GM19397 (cell line): Measurements from ENCODE around the gene FOXP1.
"Not testable (repeated sequence)": the region's sequence is repeated elsewhere in the genome, so short reads cannot be mapped to it uniquely, and the experiment has no call there.

ENCODE experiments used
- ATAC-seq: cut with Tn5 transposase; IDR thresholded peaks from one replicate; pipeline ENCODE4 v1.9.1; 2021; ENCODE audit warnings: mild to moderate bottlenecking, moderate library complexity; ENCODE audit not compliant: unreplicated experiment

FOXP1 gene

DNA sequence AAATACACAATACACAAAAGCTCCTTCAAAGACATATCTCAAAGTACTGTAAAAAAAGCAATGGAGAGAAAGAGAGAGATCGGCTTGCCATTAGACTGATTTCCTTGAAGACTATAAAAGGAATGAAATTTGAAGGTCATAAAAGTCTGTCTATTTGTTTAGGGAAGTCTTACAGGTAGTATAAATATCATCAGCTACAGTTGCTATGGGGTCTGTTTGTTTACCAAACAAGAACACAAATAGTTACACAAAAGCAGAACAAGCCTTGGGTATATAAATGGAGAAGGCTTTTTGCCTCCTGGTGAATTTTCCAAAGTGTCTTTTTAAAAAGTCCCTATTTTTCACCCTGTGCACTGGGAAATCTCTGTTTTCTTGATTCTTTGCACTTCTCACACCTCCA lies 552.3 kb downstream of the FOXP1 start:
- ATAC-seq: no peak

DNA sequence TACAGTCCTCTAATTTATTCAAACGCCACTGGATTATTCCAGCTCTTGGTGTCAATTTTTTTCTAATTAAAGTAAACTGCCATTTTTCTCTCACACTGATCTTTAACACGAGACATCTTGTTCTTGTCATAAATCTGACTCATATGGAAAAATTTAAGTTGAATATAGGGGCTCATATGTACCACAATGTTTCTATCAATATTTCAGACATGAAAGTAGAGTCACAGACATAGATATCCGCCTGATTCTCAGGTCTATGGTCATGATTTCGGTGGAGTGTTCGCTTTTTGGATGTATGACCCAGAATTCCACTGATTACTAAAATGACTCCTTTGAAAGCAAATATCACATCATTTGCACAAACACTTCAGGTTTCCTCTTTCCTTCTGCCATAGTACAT lies 552.8 kb downstream of the FOXP1 start:
- no peak for ATAC-seq

DNA sequence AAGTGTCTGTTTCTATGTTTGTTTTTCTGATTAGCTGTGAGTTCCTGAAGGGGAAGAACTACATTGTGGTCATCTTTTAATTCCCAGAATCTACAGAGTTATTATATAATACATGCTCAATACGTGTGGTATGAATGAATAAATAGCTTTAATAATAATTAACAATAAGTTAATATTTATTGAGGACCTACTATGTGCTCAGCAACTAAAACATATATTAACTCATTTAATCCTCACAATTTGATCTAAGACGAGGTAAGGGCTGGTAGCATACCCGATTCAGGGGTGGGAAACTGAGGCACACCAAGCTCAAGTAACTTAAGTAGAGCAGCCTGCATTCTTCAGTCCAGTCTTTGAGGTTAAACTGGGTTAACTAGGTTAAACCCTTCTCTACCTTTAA lies 553.8 kb downstream of the FOXP1 start:
- ATAC-seq: no peak

DNA sequence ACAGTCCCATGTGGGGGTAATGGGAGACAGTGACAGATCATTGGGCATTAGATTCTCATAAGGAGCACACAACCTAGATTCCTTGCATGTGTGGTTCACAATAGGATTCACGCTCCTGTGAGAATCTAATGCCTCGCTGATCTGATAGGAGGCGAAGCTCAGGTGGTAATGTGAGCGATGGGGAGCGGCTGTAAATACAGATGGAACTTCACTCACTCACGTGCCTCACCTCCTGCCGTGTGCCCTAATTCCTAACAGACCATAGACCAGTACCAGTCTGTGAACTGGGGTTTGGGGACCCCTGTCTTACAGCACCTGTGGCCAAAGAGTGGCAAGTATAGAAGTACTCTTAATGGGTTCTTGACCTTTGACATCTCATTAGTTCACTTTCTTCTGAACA lies 554.7 kb downstream of the FOXP1 start:
- no peak for ATAC-seq

DNA sequence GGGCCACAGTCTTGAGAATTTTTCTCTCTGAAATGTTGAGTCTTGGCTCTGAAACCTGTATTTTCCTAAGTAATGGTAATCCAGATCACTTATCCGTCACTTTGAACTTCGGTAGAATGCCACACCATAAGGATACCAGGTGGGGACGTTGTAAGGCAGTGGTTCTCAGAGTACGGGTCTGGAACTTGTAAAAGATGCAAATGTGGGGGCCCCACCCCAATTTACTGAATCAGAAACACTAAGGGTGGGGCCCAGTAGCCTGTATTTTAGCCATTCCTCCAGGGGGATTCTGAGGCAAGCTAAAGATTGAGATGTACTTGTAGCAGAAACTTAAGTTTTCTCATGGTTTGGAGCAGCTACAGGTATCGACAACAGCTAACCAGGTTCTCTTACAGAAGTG lies 555.3 kb downstream of the FOXP1 start:
- no peak for ATAC-seq

DNA sequence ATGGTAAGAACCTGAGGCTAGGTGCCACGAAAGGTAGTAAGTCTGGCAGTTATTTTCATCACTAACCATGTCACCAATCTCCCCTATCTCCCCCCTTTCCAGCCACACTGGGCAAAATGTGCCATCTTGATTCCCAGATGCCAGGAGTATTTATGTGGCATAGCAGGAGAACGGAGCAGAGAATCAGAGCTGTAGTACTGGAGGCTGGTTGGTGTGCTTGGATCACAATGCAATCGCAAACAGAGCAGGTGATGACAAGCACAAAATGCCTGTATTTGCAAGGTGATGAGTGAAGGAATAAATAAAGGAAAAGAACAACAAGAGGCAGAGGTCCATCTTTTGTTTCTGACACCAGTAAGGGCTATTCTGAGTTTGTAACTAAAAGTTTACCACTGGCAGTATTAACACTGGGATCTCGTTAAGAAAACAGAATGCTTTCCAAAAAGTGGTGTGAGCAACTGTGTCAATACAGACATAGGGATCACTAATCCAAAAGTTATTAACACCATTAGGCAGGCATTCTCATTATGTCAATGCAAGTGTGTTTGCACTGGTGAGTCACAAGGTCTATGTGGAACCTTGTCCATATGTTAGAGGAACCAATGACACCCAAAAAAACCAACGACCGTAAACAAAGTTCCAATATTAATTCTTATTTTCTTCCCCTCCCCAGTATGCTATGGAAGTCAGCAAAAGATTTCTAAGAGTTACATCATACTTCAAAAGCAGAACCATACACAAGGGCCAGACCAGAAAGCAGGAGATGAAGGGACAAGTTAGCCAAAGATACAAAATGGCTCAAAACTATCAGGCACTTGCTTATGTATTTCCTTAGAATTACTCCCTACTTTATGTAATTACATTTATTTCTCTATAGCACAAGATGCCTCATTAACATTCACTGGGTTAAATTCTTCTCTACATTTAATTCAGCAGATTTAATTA lies 556.6 kb downstream of the FOXP1 start:
- ATAC-seq: no peak

DNA sequence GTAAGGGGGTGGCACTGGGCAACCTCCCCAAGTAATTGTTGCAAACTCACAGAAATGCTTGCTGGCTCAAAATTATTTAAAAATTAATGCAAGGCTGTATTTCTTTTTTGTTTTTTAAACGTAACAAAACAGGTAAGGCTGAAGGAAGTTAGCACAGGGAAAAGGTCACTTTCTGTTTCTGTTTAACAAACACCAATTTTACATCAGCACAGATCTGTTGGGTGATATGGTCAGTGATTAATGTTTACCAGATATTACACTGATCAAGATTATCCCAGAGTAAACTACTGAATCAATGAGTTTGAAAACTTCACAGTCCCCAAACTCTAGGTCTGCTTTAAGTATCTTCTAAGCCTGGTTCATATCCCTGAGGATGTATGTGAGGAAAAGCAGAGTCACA lies 558.0 kb downstream of the FOXP1 start:
- no peak for ATAC-seq

DNA sequence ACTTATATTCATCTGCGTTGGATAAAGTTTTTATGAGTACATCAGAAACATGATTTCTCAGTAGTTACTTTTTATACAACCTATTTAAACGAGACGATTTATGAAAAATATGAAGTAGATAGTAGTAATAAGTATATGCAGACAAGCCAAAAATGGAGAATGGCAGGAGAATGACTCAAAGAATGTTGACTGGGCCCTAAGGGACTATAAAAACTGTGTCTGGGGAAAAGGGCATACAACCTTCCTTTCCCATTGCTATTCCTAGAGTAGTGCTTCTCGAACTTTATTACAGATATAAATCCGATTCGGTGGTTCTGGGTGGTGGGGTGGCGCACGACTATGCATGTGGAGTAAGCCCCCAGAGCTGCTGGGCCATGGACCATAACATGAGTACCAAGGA lies 558.5 kb downstream of the FOXP1 start:
- no peak for ATAC-seq

DNA sequence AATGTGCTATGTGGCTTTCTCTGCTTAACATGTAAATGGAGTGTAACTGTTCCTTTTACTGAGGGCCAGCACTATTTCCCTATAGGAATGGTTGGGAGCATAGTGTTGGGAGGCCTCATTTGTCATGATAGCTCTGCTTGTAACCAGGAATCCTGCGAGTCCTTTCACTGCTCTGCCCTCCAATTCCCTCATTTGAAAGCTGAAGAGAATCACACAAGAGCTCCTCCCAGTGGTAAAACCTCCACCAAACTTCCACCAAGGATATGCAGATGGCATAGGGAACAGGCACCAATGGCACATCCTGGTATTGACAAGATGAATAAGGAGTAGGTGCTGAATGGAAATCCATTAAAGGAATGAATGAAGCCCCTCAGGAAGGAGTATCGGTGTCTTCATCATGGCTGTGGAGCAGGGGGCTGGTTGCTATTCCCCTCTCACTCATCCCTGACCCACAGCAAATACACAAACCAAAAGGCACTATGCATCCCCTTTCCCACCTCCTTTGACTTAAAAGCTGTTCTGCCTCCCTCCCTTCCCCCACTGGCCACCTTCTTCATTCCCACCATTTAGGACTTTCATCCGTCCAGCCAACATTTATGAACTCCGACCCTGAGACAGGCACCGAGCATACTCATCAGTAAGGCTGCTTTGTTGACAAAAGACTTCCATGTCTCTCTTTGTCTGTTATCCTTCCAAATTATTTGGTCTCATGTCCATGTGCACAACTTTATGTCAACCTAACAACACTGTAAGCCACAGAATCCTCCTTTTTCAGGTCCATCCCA lies 560.8 kb downstream of the FOXP1 start:
- ATAC-seq: no peak

DNA sequence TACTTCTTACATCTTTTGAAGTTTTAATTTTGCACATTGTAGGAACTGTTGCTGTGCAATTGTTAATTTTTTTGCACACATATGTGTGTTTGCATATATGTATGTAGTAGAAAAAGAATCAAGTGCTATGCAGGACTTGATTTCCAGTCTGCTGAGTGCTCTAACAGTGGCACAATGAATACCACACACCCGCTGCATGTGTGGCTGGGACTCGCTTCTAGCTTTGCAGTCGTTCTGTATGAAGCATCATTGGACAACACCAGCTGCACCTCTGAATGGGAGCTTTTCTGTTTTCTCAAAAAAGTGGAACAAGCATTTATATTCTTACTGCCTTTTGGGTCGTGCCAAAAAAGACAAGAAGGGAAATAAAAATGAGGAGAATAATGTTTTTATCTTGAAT lies 564.7 kb downstream of the FOXP1 start:
- no peak for ATAC-seq

DNA sequence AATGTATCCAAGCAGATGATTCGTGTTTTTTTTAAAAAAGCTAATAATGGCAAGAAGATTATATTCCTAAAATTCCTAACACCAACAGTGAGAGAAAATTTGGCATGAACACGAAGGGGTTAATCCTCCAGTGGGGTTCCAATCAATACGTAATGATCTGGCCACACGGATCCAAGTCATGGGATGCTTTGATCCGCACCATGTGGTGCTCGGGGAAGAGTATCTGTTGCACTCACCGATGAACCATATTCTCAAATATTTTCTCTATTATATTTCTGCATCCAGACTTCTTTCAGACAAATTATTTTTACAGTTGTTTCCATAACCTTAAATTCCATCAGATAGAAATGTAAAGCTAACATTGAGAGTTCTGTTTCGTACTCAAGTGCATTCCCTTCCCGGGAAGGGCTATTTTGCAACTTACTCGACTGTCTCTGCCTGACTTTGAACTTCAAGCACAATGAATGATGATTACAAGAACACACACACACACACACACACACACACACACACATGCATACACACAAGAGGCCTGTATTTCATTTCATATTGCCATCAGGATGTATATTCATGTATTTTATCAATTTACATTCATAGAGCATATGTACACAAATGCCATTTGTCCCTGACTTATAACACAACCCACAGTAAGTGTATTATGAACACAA lies 567.2 kb downstream of the FOXP1 start:
- ATAC-seq: no peak

DNA sequence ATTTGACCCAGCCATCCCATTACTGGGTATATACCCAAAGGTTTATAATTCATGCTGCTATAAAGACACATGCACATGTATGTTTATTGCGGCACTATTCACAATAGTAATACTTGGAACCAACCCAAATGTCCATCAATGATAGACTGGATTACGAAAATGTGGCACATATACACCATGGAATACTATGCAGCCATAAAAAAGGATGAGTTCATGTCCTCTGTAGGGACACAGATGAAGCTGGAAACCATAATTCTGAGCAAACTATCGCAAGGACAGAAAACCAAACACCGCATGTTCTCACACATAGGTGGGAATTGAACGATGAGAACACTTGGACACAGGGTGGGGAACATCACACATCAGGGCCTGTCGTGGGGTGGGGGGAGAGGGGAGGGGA lies 568.9 kb downstream of the FOXP1 start:
- not testable (repeated sequence) for ATAC-seq

DNA sequence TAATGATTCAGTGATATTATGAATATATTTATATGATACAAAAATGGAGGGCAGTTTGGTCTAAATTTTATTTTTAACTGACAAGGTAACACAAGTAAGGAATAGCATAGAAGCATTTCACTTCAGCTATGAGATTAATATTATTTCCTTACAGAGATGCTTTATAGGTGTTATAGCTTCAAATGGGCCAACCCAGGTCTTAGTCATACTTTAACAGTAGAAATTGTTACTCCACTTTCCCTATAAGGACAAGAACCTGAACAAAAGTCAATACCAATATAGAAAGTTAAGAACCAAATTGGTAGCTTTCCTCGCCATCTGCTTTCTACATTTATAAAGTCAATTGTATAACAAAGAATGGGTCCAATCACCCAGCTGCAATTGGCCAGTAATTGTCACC lies 570.6 kb downstream of the FOXP1 start:
- no peak for ATAC-seq

DNA sequence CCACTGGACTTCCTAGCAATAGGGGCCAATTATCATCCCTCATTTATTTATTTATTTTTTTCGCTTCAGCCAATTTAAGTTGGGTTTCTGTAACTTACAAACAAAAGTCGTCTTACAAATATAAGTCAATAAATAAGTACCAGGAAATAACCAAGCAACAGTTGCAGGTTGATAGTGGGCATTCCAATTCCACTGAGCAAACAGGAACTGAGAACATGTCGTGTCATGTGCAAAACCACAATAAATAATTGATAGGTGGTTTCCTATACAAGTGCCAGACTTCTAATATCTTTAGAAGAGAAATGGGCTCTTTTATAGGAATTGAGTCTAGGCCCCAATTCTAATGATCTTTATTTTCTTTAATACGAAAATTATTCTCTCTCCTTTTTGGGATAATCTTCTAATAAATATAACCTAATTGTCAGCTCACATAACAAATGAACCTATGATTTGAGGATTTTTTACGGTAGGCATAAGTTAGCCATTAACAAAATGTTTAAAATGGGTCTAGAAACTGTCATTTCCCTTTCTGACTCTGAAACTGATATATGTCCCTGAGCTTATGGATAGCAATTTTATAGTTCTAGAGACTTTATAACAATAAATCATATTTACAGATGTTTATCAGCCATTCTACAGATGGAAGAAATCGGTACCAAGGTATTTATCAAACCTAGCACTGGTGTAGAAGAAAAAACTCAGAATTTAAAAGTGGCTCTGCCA lies 571.8 kb downstream of the FOXP1 start:
- ATAC-seq: peak; percentile 74

DNA sequence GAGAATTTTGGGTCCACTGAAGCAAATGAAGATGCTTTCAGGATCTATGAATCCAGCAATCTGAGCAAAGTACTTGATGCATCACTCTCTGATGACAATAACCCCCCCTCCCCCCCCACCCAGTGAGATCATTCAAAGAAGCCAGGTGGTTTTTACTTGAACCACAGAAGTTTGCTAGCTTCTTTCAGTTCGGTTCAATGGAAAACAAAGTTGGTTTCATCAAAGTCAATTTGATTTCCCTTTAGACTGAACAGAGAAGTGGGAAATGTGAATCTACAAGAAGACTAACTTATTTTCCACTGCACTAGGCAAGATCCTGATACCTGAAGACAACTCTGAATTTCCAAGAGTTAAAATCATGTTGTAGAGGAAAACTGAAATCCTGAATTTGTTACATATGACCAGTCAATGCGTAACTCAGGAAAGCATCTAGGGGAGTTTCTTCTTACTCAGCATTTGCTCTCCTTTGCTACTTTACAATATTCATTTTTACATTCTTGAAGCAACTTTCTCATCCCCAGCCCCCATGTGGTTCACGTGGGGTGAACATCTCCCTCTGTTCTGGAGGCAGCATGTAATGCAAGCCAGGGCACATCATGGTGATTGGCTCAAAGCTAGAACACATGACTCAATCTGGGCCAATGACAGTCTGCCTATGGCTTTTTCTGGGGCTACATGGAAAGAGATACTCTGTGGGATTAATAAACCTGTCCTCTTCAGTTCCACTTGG lies 572.6 kb downstream of the FOXP1 start:
- peak; percentile 64 for ATAC-seq

DNA sequence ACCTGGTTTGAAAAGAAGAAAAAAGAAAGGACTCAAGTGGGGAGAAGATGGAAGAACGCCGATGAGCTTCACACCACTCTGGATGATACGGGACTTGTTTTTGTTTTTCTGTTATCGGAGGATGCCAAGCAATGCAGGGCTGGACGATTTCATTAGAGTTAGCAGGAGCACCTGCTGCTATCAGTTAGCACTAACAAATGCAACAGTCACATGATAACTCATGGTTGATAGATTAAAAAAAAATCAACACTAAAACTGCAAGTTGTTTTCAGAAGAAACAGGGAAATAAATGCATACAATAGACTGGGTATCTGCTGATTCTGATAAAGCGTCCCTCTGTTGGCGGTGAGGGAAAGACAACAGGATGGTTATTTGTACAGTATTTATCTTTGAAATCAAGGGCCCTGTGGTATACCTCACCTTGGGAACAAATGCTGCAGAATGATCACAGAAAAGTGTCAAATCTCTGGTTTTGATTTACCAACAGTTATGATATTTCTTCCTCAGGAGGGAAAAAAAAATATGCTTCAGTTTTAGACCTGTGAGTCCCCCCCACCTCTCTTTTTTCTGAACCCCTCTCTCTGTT lies 575.1 kb downstream of the FOXP1 start:
- no peak for ATAC-seq

DNA sequence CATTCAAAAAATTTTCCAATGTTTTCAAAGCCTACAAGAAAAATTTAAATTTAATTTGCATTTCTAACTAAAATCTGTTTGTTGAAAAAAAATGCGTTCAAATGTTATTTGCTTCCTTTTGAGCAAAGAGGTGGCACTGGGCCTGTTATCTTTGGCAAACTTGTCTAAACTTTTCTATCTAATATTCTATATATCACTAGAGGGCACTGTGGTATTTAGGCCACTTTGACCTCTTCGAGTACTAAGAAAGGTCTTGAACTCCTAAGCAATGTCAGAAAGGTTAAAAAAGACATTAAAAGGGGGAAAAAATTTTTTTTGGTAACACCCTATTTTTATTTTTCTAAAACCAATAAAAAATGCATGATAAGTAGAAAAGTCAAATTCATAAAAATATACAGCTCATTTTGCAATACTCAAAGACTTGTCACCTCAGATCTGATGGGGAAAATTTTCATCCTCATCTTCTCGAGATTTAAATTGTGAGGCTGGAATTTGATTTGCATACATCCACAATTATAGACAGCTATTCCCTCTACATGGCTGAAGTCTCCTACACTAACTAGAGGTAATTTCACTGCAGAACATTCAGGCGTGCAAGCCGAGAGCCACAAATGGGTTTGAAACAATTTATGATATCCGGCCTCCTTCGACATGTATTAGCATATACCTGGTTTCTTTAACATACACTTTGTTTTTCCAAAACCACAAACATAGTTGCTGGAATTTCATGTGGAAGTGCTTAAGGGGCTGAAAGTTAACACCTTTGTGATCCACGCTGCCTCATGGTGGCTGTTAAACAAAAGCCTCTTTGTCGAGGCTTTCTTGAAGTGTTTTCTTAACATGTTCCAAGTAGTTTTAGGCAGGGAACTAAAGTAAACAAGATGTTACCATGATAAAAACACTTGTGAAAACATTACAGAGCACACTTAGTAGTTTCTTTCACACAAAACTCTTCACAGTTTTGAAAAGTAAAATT lies 576.4 kb downstream of the FOXP1 start:
- ATAC-seq: no peak

DNA sequence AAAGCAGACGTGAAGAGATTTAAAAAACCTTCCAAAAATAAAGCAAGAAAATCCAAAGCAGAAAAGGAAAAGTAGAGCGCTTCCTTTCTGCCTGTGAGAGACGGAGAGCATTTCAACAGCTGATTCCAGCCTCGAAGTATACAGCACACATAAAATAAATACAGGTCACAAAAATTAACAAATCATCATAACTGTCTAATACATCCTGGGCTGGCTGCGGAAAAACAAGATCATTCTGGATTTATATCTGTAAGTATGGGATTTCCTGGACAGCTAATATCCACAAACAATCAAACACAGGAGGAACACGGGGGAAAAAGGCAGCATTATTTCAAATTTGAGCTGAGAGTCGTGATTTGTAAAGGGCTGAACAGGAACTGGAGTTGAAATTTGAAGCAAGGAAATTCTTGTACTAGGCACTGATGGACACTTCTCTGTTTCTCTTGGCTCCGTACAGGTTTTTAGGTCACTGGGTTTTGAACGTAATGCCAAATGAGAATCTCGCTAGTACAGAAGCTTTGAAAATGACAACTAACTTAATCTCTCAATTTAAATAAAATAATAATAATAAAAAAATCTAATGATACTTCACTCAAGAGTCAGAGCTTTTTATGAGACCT lies 577.7 kb downstream of the FOXP1 start:
- ATAC-seq: no peak
